ENCODE results near the gene SMIM12. TPM values are rescaled to one million over a fixed set of nuclear protein-coding genes. Genes with fewer than 3 reads are reported as not detected.
A peak's percentile ranks its signal among the peaks of the same experiment; 100 is the strongest.

Gene SMIM12
- total RNA-seq, 1 experiment from 2014 or later: 19.3 TPM

DNA sequence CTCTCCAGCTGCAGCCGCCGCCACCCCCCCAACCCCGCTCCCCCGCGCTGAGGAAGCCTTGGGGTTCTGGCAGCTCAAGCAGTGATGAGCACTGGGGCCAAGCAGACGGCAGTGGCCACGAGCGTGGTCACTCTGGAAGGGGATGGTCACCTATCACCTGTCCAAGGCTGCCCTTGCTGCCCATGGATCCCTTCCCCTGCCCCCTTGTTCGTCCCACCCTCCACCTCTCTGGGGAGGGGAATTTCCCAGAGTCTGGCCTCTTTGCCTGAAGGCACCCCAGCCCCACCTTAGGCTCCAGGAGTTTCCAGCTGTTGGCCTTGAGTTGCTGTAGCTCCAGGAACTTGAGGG is 7.2 kb upstream of the SMIM12 start:
- Mint-ChIP-seq H3K36me3 (ENCODE audit: insufficient read depth, unreplicated experiment) (no peaks in the 10 kb centered on the region), H3K9me3 (ENCODE audit: unreplicated experiment) (no peaks in the 10 kb centered on the region), H3K4me1 (ENCODE audit: low read depth, unreplicated experiment) (no peaks in the 10 kb centered on the region), H3K4me3 (ENCODE audit: unreplicated experiment) (no peak overlapping the region), H3K27me3 (ENCODE audit: insufficient read depth, unreplicated experiment) (peaks cover 15% of the 10 kb centered on the region), H3K27ac (ENCODE audit: unreplicated experiment) (no peak overlapping the region)
- no peaks in the 10 kb centered on the region for H3K36me3 ChIP-seq (ENCODE audit: control insufficient read depth, insufficient read depth, low read length)
- no peak overlapping the region for H3K4me3 ChIP-seq (ENCODE audit: low read depth, low read length)
- ChIA-PET POLR2A (interaction anchor here (0.9 kb wide), 1 partner anchor 9 kb away, joined by 3 read pairs; no protein-coding TSS in a partner anchor), CTCF (interaction anchor here (0.8 to 2.1 kb wide), 2 partner anchors 14 to 80 kb away, joined by 4 to 9 read pairs; no protein-coding TSS in a partner anchor)
- H3K4me1 ChIP-seq: no peaks in the 10 kb centered on the region; the same call in 1 of the 2 replicates
- intact Hi-C loops (cut with micrococcal nuclease; ENCODE audit: unreplicated experiment): no loop called here
- BruUV-seq (replicated peaks): no TSS peak
- DNase-seq: no peak
- no peaks in the 10 kb centered on the region; the same call in 1 of the 2 replicates for H3K27me3 ChIP-seq (replicated peaks; ENCODE audit: control insufficient read depth, insufficient read depth, low read length)
- no peak for TF ChIP-seq CTCF (IDR thresholded peaks at IDR 0.05; ENCODE audit: insufficient read depth in 1 of 2, low read depth in 1 of 2, low read length in 1 of 2, severe bottlenecking in 1 of 2, unreplicated experiment in 1 of 2)
- H3K9me3 ChIP-seq: no peaks in the 10 kb centered on the region

- Mint-ChIP-seq H3K27me3 (ENCODE audit: insufficient read depth, unreplicated experiment) (peaks cover 10% of the 10 kb centered on the region), H3K36me3 (ENCODE audit: insufficient read depth, unreplicated experiment) (no peaks in the 10 kb centered on the region), H3K4me1 (ENCODE audit: low read depth, unreplicated experiment) (no peaks in the 10 kb centered on the region), H3K9me3 (ENCODE audit: unreplicated experiment) (no peaks in the 10 kb centered on the region), H3K4me3 (ENCODE audit: unreplicated experiment) (peak overlapping the region; percentile 58), H3K27ac (ENCODE audit: unreplicated experiment) (no peak overlapping the region)
- intact Hi-C loops (cut with micrococcal nuclease; ENCODE audit: unreplicated experiment): no loop called here
- BruUV-seq (replicated peaks): no TSS peak
- CTCF ChIA-PET: interaction anchor here (0.8 to 2.1 kb wide), 2 partner anchors 14 to 80 kb away, joined by 4 to 9 read pairs; no protein-coding TSS in a partner anchor
- Histone ChIP-seq H3K4me3 (ENCODE audit: low read depth, low read length) (peak overlapping the region; percentile 34), H3K4me1 (no peaks in the 10 kb centered on the region; the same call in 1 of the 2 replicates), H3K27me3 (replicated peaks; ENCODE audit: control insufficient read depth, insufficient read depth, low read length) (no peaks in the 10 kb centered on the region), H3K36me3 (ENCODE audit: control insufficient read depth, insufficient read depth, low read length) (no peaks in the 10 kb centered on the region), H3K9me3 (no peaks in the 10 kb centered on the region)
- TF ChIP-seq CTCF (IDR thresholded peaks at IDR 0.05; ENCODE audit: insufficient read depth in 1 of 2, low read depth in 1 of 2, low read length in 1 of 2, severe bottlenecking in 1 of 2, unreplicated experiment in 1 of 2): peak; percentile 75 to 80
- DNase-seq: peak; percentile 78 to 84
- POLR2A ChIA-PET: interaction anchor here (0.9 kb wide), 1 partner anchor 9 kb away, joined by 3 read pairs; no protein-coding TSS in a partner anchor
These were observed 6.6 kb upstream of the SMIM12 start for GRCh38 chr1:34865981-34866761.

DNA sequence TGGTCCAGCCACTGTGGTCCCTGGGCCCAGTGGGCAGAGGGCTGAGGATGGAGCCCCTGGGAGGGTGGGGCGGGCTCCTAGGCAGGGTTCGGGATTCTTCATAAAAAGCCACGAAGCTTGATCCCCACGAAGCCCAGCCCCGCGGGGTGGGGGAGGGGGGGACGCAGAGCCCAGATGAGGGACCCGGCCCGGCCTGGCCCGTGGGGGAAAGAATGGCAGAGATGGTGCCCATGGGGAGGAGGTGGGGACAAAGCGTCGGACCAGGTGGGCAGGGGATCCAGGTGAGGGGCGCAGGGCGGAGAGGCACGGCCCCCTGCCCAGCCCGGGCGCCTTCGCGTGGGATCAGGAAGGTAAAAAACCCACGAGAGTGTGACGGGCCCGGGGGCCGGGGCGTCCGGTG is 6.0 kb upstream of the SMIM12 start:
- H3K4me3 ChIP-seq (ENCODE audit: low read depth, low read length): no peak overlapping the region; the same call in 1 of the 2 replicates
- TF ChIP-seq CTCF (IDR thresholded peaks at IDR 0.05; ENCODE audit: insufficient read depth in 1 of 2, low read depth in 1 of 2, low read length in 1 of 2, severe bottlenecking in 1 of 2, unreplicated experiment in 1 of 2): no peak
- H3K9me3 Mint-ChIP-seq (ENCODE audit: unreplicated experiment): no peaks in the 10 kb centered on the region
- no peaks in the 10 kb centered on the region; the same call in 1 of the 2 replicates for H3K4me1 ChIP-seq
- no TSS peak for BruUV-seq (replicated peaks)
- DNase-seq: no peak
- no peaks in the 10 kb centered on the region for H3K36me3 Mint-ChIP-seq (ENCODE audit: insufficient read depth, unreplicated experiment)
- H3K27ac Mint-ChIP-seq (ENCODE audit: unreplicated experiment): no peak overlapping the region
- H3K36me3 ChIP-seq (ENCODE audit: control insufficient read depth, insufficient read depth, low read length): no peaks in the 10 kb centered on the region
- POLR2A ChIA-PET: no interaction called here
- H3K4me1 Mint-ChIP-seq (ENCODE audit: low read depth, unreplicated experiment): no peaks in the 10 kb centered on the region
- CTCF ChIA-PET: interaction anchor here (2.1 kb wide), 1 partner anchor 13 kb away, joined by 9 read pairs; no protein-coding TSS in a partner anchor
- peak overlapping the region; percentile 58 for H3K4me3 Mint-ChIP-seq (ENCODE audit: unreplicated experiment)
- intact Hi-C loops (cut with micrococcal nuclease; ENCODE audit: unreplicated experiment): no loop called here
- peaks cover 8% of the 10 kb centered on the region for H3K27me3 Mint-ChIP-seq (ENCODE audit: insufficient read depth, unreplicated experiment)
- H3K27me3 ChIP-seq (replicated peaks; ENCODE audit: control insufficient read depth, insufficient read depth, low read length): no peaks in the 10 kb centered on the region
- no peaks in the 10 kb centered on the region for H3K9me3 ChIP-seq

All from Caco-2 (cell line).